HL-60/S4 (cell line): ENCODE measurements around the gene PAX7.
"Not testable (repeated sequence)": the region's sequence is repeated elsewhere in the genome, so short reads cannot be mapped to it uniquely, and the experiment has no call there.

Source experiments
- in situ Hi-C: fragments of 300-500 bp; cut with MboI; formaldehyde crosslinking; loops from 2 replicates; pipeline ENCODE4 v1.14.3; 2022; ENCODE audit warnings: low sequenced_read_pairs

The PAX7 gene

DNA sequence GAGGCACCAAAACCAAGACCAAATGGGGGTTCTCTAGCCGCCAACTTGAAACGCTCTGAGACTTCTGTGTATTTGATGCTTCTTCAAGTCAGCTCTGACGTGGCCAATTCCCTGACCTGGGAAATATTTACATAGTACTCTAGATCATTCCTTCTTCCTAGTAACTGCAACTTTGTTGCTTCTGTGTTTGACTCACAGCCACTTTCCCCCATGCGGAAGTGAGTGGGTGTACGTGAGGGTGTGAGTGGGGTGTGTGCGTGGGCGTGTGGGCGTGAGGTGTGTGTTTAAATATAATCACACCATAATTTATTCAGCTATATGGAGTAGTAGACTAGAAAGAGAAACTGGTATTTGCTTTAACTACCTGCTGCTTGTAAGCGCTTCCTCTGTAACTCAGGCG is 117.8 kb downstream of the PAX7 start:
- in situ Hi-C loops = no loop called here

DNA sequence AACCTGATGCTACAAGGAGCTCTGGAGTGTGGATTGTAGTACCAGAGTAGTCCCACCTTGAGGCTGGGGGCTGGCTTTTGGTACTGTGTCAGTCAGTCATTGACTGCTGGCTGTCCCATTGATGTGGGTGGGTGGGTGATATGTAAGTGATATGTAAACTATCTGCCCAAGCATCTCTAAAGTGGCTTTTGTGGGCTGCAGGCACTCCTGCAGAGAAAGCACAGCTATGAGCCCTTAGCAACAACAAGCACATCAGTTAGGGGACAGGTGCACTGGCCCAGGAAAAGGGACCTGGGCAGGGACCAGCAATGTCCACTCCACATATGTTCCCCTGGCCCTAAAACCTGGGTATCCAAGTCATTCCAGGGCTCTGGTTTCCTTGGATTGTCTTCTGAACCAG is 118.9 kb downstream of the PAX7 start:
- in situ Hi-C loops = no loop called here

DNA sequence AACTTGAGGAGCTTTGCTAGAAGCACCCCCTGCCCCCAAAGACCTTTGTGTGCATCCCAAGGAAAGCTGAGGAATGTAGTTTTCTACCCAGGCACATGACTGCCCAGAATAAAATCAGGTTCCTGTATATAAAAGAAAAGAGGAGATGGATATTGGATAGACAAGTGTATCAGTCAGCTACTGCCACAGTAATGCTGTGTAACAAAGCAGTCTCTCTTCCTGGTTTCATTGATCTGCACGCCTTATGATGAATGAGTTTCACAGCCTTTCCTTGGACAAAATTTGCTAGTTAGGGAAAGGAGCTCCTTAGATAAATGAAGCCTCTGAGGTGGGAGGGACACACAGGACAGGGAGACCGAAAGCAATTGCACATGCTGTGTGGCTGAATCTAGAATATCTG is 120.0 kb downstream of the PAX7 start:
- in situ Hi-C loops = no loop called here

- in situ Hi-C loops = no loop called here
These were observed 120.8 kb downstream of the PAX7 start for GRCh38 chr1:18751425-18751824.

DNA sequence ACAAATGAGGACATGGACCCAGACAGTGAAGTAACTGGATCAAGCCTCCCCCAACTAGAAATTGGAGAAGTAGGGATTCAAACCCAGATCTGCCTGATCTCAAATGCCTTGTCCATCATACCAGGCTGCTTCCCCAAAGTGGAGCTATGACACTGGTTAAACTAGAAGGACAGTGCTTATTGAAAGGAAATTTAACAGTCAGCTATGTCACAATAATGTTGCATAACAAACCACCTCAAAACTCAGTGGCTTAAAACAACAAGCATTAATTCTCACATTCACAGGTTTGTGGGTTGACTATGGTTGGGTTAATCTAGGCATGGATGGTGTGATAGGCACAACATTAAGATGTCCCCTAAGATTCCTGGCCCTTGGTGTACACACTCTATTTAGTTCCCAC is 121.8 kb downstream of the PAX7 start:
- in situ Hi-C loops = no loop called here

DNA sequence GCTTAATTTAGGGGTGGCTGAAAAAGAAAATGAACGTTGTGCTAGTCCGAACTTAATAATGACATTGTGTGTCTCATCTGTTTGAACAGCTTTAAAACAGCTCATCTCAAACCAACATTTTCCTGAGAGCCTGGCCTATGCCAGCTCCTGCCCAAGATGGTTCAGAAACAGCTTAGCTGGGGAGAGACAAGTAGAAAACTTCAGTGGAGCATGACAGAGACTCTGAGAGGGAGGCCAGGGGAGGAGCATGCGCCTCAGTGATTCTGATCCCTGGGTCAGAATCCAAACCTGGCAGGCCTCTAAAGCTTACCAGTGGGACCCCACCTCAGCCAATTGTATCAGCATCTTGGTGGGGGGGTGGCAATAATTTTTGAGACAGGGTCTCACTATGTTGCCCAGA is 129.5 kb downstream of the PAX7 start:
- in situ Hi-C loops = no loop called here

GRCh38 chr1:18761948-18762840 is 131.5 kb downstream of the PAX7 start:
- in situ Hi-C loops = no loop called here

DNA sequence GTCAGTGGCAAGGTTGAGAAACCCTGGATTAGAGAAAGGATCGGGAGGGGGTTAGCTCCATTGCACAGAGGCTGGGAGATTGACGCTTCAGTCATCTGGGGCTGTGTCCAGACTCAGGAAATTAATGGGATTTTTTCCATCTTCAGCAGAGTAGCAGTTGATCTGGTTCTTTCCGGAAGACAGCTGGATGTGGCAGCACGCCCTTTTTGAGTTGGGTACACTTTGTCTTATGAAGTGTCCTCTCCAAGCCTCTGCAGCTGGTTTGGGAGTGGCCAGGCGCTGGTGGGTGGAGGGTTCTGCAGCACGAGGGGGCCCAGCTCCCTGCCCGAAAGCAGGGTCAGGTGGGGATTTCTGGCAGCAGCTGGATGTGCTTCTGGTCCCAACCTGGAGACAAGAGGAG is 133.7 kb downstream of the PAX7 start:
- in situ Hi-C loops = no loop called here

GRCh38 chr1:18765725-18766124 is 135.1 kb downstream of the PAX7 start:
- in situ Hi-C loops = no loop called here

GRCh38 chr1:18766328-18766727 is 135.7 kb downstream of the PAX7 start:
- in situ Hi-C loops = no loop called here

- in situ Hi-C loops = not testable (repeated sequence)
These were observed 136.9 kb downstream of the PAX7 start for GRCh38 chr1:18767576-18767975.

DNA sequence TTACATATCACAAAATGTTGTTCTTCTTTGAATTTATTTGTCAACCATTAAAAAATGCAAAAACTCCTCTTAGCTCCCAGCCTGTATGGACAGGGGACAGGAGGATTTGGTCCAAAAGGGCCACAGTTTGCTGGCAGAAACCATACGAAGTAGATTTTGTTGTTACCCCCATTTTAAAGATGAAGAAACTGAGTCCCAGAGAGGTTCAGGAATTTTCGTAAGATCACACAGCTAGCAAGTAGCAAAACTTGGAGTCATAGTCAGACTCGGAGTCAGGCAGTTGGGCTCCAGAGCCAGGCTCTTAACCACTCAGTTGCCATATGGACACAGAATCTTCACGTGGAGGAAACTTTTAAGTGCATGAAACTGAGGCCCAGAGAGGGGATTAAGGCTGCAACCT is 137.4 kb downstream of the PAX7 start:
- in situ Hi-C loops = no loop called here

- in situ Hi-C loops = no loop called here
These were observed 138.5 kb downstream of the PAX7 start for GRCh38 chr1:18769140-18769539.

DNA sequence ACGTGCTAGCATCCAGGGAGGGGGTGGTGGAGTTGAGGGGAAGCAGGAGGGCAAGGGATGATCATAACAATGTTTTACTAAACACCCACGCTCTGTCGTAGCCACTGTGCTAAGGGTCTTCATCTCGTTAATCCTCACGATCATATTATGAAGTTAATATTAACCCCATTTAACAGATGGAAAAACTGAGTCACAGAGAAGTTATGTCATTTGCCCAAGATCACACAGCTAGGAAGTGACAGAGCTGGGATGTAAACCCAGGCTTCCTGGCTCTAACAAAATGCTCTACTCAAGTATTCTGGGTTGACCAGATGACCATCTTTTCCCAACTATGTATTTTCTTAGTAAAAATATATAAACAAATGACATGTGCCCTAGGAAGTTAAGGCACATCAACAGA is 140.2 kb downstream of the PAX7 start:
- in situ Hi-C loops = no loop called here

GRCh38 chr1:18773753-18774152 is 143.1 kb downstream of the PAX7 start:
- in situ Hi-C loops = no loop called here

DNA sequence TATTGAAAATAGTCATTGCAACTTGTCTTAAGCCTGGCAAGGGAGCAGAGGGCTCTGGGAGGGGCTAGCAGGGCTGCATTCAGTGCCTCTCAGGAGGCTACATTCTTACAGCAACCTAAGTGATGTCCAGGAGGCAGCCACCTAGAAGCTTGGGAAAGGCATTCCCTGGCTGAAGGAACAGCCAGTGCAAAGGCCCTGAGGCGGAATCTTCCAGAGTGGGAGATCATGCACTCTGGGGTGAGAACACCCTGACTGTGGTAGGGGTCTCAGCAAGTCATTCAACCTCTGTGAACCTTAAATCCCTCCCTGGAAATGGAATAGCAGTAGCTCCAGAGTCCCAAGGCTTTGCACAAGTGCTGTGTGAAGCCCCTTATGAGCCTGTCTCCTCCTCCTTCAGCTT is 144.7 kb downstream of the PAX7 start:
- in situ Hi-C loops = no loop called here

- in situ Hi-C loops = no loop called here
These were observed 146.1 kb downstream of the PAX7 start for GRCh38 chr1:18776777-18777176.

DNA sequence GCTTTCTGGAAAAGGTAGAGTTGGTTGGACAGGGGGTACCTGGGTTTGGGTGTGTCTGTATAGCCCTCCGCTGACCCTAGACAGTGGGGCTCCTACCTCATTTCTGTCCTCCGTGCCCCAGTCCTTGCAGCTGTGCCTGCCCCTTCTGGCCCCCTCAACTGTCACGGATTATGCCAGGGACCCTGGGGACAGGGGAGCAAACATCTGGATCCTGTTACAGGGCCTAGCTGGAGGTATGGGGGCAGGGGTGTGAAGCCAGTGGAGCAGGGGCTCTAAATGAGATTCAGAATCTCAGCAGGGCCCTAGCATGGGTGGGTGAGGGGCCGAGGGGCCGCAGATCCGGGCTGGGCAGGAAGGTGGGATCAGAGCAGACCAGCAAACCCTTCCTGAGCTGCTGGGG is 147.8 kb downstream of the PAX7 start:
- in situ Hi-C loops = no loop called here

DNA sequence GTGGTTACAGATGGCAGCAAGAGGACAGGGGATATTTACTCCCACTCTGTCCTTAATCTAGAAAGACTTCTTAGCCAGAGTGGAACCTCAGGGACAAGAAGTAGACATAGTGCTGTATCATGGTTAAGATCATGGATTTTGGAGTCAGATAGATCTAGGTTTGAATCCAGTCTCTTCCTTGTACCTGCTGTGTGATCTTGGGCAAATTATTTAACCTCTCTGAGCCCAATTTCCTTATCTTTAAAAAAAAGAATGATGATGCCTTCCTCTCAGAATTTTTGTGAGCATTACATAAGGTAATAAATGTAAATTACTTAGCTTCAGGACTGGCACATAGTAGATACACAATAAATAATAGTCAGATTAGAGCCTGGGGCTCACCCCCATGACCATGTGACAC is 150.4 kb downstream of the PAX7 start:
- in situ Hi-C loops = no loop called here

DNA sequence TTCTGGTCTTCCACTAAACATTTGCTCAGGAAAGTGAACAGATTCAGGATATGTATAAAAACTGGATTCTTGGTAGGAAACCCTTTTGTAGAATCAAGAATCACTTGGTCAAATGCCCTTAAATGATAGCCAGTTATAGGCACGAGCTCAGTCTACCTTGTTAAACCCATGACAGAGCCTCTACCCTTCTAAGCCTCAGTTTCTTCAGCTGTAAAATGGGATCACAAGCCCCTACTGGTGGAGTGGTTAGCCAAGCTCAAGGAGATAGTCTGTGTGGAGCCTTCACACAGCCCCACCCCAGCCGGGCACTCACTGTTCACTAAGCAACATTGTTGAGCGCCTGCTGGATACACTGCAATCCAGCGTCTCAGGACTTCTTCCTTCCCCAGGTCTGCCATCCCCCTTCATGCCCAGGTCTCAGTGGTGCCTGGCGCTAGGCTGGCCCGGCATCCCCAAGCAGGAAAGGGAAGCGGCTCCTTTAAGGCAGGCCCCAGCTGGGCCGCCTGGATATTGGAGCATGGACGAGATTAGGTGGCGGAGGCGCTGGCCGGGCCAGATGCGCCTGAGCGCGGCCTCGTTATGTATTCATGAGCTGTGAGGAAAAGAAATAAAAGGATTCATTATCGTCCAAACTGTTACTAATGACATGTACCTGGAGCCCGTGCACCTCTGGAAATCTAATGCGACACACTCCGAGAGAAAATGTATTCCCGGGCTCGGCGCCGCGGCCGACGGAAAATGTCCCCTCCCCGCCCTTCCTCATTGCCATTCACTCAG is 153.2 kb downstream of the PAX7 start:
- in situ Hi-C loops = no loop called here

DNA sequence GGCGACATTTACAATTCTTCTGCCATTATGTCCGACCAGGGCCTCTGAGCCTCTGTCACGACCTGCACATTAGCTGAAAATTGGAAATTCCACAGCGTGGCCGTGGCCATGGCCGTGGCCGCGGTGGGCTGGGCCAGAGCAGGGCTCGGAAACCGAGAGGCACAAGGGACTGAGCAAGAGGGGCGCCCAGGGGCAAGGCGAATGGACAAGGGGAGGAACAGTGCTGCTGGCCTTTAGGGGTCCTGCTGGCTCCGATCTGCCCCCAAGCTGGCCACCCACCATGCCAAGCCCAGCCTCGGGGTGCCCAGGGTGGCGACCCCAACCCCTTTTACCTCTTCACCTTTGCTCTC is 153.8 kb downstream of the PAX7 start:
- in situ Hi-C loops = no loop called here

- in situ Hi-C loops = no loop called here
These were observed 155.5 kb downstream of the PAX7 start for GRCh38 chr1:18786149-18786548.
